ENCODE measurements around the gene PXK.

PXK gene

GRCh38 chr3:58369876-58370275, 37.2 kb downstream of the PXK start:
- no peaks in the 10 kb centered on the region for H3K27me3 ChIP-seq (ENCODE audit: low read depth, low read length)
- H3K4me3 ChIP-seq (ENCODE audit: low read depth in 1 of 2, low read length in 2 of 2): no peak overlapping the region
- H3K27ac ChIP-seq (ENCODE audit: low read length): no peak overlapping the region
- H3K36me3 ChIP-seq (ENCODE audit: control insufficient read depth in 1 of 2, insufficient read depth in 2 of 2, low read length in 2 of 2): peaks cover 0 to 7% of the 10 kb centered on the region in 2 donors
- H3K4me1 ChIP-seq (ENCODE audit: control insufficient read depth in 1 of 2, insufficient read depth in 2 of 2, low read length in 2 of 2): no peaks in the 10 kb centered on the region
- H3K9me3 ChIP-seq (ENCODE audit: control insufficient read depth in 1 of 2, low read length in 2 of 2): no peaks in the 10 kb centered on the region

GRCh38 chr3:58370407-58370806, 37.7 kb downstream of the PXK start:
- Histone ChIP-seq H3K36me3 (ENCODE audit: control insufficient read depth in 1 of 2, insufficient read depth in 2 of 2, low read length in 2 of 2) (peaks cover 0 to 7% of the 10 kb centered on the region in 2 donors), H3K27ac (ENCODE audit: low read length) (no peak overlapping the region), H3K4me1 (ENCODE audit: control insufficient read depth in 1 of 2, insufficient read depth in 2 of 2, low read length in 2 of 2) (no peaks in the 10 kb centered on the region), H3K9me3 (ENCODE audit: control insufficient read depth in 1 of 2, low read length in 2 of 2) (no peaks in the 10 kb centered on the region), H3K27me3 (ENCODE audit: low read depth, low read length) (no peaks in the 10 kb centered on the region), H3K4me3 (ENCODE audit: low read depth in 1 of 2, low read length in 2 of 2) (no peak overlapping the region)

GRCh38 chr3:58371754-58372153, 39.1 kb downstream of the PXK start:
- Histone ChIP-seq H3K9me3 (ENCODE audit: control insufficient read depth in 1 of 2, low read length in 2 of 2) (no peaks in the 10 kb centered on the region), H3K36me3 (ENCODE audit: control insufficient read depth in 1 of 2, insufficient read depth in 2 of 2, low read length in 2 of 2) (peaks cover 0 to 7% of the 10 kb centered on the region in 2 donors), H3K27me3 (ENCODE audit: low read depth, low read length) (no peaks in the 10 kb centered on the region), H3K27ac (ENCODE audit: low read length) (no peak overlapping the region), H3K4me3 (ENCODE audit: low read depth in 1 of 2, low read length in 2 of 2) (no peak overlapping the region), H3K4me1 (ENCODE audit: control insufficient read depth in 1 of 2, insufficient read depth in 2 of 2, low read length in 2 of 2) (no peaks in the 10 kb centered on the region)

GRCh38 chr3:58375254-58375653, 42.6 kb downstream of the PXK start:
- no peaks in the 10 kb centered on the region for H3K9me3 ChIP-seq (ENCODE audit: control insufficient read depth in 1 of 2, low read length in 2 of 2)
- no peak overlapping the region for H3K4me3 ChIP-seq (ENCODE audit: low read depth in 1 of 2, low read length in 2 of 2)
- H3K4me1 ChIP-seq (ENCODE audit: control insufficient read depth in 1 of 2, insufficient read depth in 2 of 2, low read length in 2 of 2): no peaks in the 10 kb centered on the region
- H3K27ac ChIP-seq (ENCODE audit: low read length): no peak overlapping the region
- no peaks in the 10 kb centered on the region for H3K27me3 ChIP-seq (ENCODE audit: low read depth, low read length)
- peaks cover 0 to 2% of the 10 kb centered on the region in 2 donors for H3K36me3 ChIP-seq (ENCODE audit: control insufficient read depth in 1 of 2, insufficient read depth in 2 of 2, low read length in 2 of 2)

- no peaks in the 10 kb centered on the region for H3K9me3 ChIP-seq (ENCODE audit: control insufficient read depth in 1 of 2, low read length in 2 of 2)
- H3K27me3 ChIP-seq (ENCODE audit: low read depth, low read length): no peaks in the 10 kb centered on the region
- no peaks in the 10 kb centered on the region for H3K4me1 ChIP-seq (ENCODE audit: control insufficient read depth in 1 of 2, insufficient read depth in 2 of 2, low read length in 2 of 2)
Measured at GRCh38 chr3:58377168-58377567, 44.5 kb downstream of the PXK start.

GRCh38 chr3:58377750-58378149, 45.1 kb downstream of the PXK start:
- Histone ChIP-seq H3K9me3 (ENCODE audit: control insufficient read depth in 1 of 2, low read length in 2 of 2) (no peaks in the 10 kb centered on the region), H3K4me3 (ENCODE audit: low read depth in 1 of 2, low read length in 2 of 2) (no peak overlapping the region), H3K36me3 (ENCODE audit: control insufficient read depth in 1 of 2, insufficient read depth in 2 of 2, low read length in 2 of 2) (no peaks in the 10 kb centered on the region), H3K27me3 (ENCODE audit: low read depth, low read length) (no peaks in the 10 kb centered on the region), H3K27ac (ENCODE audit: low read length) (no peak overlapping the region), H3K4me1 (ENCODE audit: control insufficient read depth in 1 of 2, insufficient read depth in 2 of 2, low read length in 2 of 2) (no peaks in the 10 kb centered on the region)

More at GRCh38 chr3:58377168-58377567, 44.5 kb downstream of the PXK start:
- Histone ChIP-seq H3K36me3 (ENCODE audit: control insufficient read depth in 1 of 2, insufficient read depth in 2 of 2, low read length in 2 of 2) (no peaks in the 10 kb centered on the region), H3K27ac (ENCODE audit: low read length) (no peak overlapping the region), H3K4me3 (ENCODE audit: low read depth in 1 of 2, low read length in 2 of 2) (no peak overlapping the region)

- Histone ChIP-seq H3K9me3 (ENCODE audit: control insufficient read depth in 1 of 2, low read length in 2 of 2) (no peaks in the 10 kb centered on the region), H3K4me1 (ENCODE audit: control insufficient read depth in 1 of 2, insufficient read depth in 2 of 2, low read length in 2 of 2) (peaks cover 0 to 10% of the 10 kb centered on the region in 2 donors), H3K27ac (ENCODE audit: low read length) (no peak overlapping the region), H3K27me3 (ENCODE audit: low read depth, low read length) (no peaks in the 10 kb centered on the region), H3K36me3 (ENCODE audit: control insufficient read depth in 1 of 2, insufficient read depth in 2 of 2, low read length in 2 of 2) (peaks cover 0 to 12% of the 10 kb centered on the region in 2 donors), H3K4me3 (ENCODE audit: low read depth in 1 of 2, low read length in 2 of 2) (no peak overlapping the region)
Measured at GRCh38 chr3:58379351-58380073, 46.8 kb downstream of the PXK start.

- peaks cover 10 to 33% of the 10 kb centered on the region in 2 donors for H3K4me1 ChIP-seq (ENCODE audit: control insufficient read depth in 1 of 2, insufficient read depth in 2 of 2, low read length in 2 of 2)
- no peak overlapping the region for H3K27ac ChIP-seq (ENCODE audit: low read length)
- no peaks in the 10 kb centered on the region for H3K27me3 ChIP-seq (ENCODE audit: low read depth, low read length)
Measured at GRCh38 chr3:58383476-58383875, 50.8 kb downstream of the PXK start.

GRCh38 chr3:58383904-58384303, 51.2 kb downstream of the PXK start:
- no peak overlapping the region for H3K27ac ChIP-seq (ENCODE audit: low read length)

More at GRCh38 chr3:58383476-58383875, 50.8 kb downstream of the PXK start:
- no peaks in the 10 kb centered on the region for H3K9me3 ChIP-seq (ENCODE audit: control insufficient read depth in 1 of 2, low read length in 2 of 2)
- H3K4me3 ChIP-seq (ENCODE audit: low read depth in 1 of 2, low read length in 2 of 2): no peak overlapping the region
- H3K36me3 ChIP-seq (ENCODE audit: control insufficient read depth in 1 of 2, insufficient read depth in 2 of 2, low read length in 2 of 2): peaks cover 0 to 13% of the 10 kb centered on the region in 2 donors

GRCh38 chr3:58384381-58385090, 51.8 kb downstream of the PXK start:
- no peak overlapping the region for H3K27ac ChIP-seq (ENCODE audit: low read length)
- H3K4me3 ChIP-seq (ENCODE audit: low read depth in 1 of 2, low read length in 2 of 2): no peak overlapping the region
- H3K36me3 ChIP-seq (ENCODE audit: control insufficient read depth in 1 of 2, insufficient read depth in 2 of 2, low read length in 2 of 2): peaks cover 0 to 13% of the 10 kb centered on the region in 2 donors
- peaks cover 10 to 40% of the 10 kb centered on the region in 2 donors for H3K4me1 ChIP-seq (ENCODE audit: control insufficient read depth in 1 of 2, insufficient read depth in 2 of 2, low read length in 2 of 2)
- no peaks in the 10 kb centered on the region for H3K9me3 ChIP-seq (ENCODE audit: control insufficient read depth in 1 of 2, low read length in 2 of 2)
- H3K27me3 ChIP-seq (ENCODE audit: low read depth, low read length): no peaks in the 10 kb centered on the region

More at GRCh38 chr3:58383904-58384303, 51.2 kb downstream of the PXK start:
- peaks cover 0 to 13% of the 10 kb centered on the region in 2 donors for H3K36me3 ChIP-seq (ENCODE audit: control insufficient read depth in 1 of 2, insufficient read depth in 2 of 2, low read length in 2 of 2)
- peaks cover 10 to 35% of the 10 kb centered on the region in 2 donors for H3K4me1 ChIP-seq (ENCODE audit: control insufficient read depth in 1 of 2, insufficient read depth in 2 of 2, low read length in 2 of 2)
- H3K4me3 ChIP-seq (ENCODE audit: low read depth in 1 of 2, low read length in 2 of 2): no peak overlapping the region
- no peaks in the 10 kb centered on the region for H3K27me3 ChIP-seq (ENCODE audit: low read depth, low read length)
- no peaks in the 10 kb centered on the region for H3K9me3 ChIP-seq (ENCODE audit: control insufficient read depth in 1 of 2, low read length in 2 of 2)

GRCh38 chr3:58386626-58387365, 54.1 kb downstream of the PXK start:
- Histone ChIP-seq H3K4me3 (ENCODE audit: low read depth in 1 of 2, low read length in 2 of 2) (no peak overlapping the region), H3K27ac (ENCODE audit: low read length) (peak overlapping the region; percentile 52), H3K27me3 (ENCODE audit: low read depth, low read length) (no peaks in the 10 kb centered on the region), H3K4me1 (ENCODE audit: control insufficient read depth in 1 of 2, insufficient read depth in 2 of 2, low read length in 2 of 2) (peaks cover 10 to 45% of the 10 kb centered on the region in 2 donors), H3K36me3 (ENCODE audit: control insufficient read depth in 1 of 2, insufficient read depth in 2 of 2, low read length in 2 of 2) (peaks cover 0 to 13% of the 10 kb centered on the region in 2 donors), H3K9me3 (ENCODE audit: control insufficient read depth in 1 of 2, low read length in 2 of 2) (no peaks in the 10 kb centered on the region)
